ENCODE results near the gene MMP28.

MMP28 gene

DNA sequence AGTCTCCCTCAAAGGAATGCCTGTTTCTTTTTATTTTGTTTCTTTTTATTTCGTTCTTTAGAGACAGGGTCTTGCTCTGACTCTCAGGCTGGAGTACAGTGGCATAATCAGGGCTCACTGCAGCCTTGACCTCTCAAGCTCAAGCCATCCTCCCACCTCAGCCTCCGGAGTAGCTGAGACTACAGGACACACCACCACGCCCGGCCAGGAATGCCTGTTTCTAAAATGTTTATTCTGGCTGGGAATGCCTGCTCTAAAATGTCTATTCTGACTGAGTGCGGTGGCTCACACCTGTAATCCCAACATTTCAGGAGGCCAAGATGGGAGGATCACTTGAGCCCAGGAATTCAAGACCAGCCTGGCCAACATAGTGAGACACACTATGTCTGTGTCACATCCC, 2.5 kb upstream of the MMP28 start:
- no peak for DNase-seq

- DNase-seq = no peak
Measured at GRCh38 chr17:35797370-35797769, 1.9 kb upstream of the MMP28 start.

DNA sequence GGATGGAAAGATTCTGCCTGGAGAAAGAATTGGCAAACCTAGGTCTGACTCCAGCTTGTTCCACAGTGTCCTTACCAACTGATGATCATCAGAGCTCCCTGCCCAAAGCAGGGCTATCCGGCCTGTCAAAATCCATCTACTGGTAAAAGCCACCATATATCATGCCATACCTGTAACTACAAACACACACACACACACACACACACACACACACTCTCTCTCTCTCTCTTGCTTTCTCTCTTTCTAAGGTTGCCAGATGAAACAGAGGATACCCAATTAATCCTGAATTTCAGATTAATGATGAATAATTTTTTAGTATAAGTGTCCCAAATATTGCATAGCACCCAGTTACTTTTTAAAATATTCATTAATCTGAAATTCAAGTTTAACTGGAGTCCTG, 1.5 kb upstream of the MMP28 start:
- no peak for DNase-seq

- DNase-seq = no peak
Measured at GRCh38 chr17:35795871-35796265, 427 bp upstream of the MMP28 start.

GRCh38 chr17:35793257-35793656, 2.2 kb downstream of the MMP28 start:
- DNase-seq = no peak

GRCh38 chr17:35791681-35792350, 3.6 kb downstream of the MMP28 start:
- DNase-seq = no peak

GRCh38 chr17:35790841-35791240, 4.6 kb downstream of the MMP28 start:
- no peak for DNase-seq

GRCh38 chr17:35788477-35789368, 6.7 kb downstream of the MMP28 start:
- no peak for DNase-seq

DNA sequence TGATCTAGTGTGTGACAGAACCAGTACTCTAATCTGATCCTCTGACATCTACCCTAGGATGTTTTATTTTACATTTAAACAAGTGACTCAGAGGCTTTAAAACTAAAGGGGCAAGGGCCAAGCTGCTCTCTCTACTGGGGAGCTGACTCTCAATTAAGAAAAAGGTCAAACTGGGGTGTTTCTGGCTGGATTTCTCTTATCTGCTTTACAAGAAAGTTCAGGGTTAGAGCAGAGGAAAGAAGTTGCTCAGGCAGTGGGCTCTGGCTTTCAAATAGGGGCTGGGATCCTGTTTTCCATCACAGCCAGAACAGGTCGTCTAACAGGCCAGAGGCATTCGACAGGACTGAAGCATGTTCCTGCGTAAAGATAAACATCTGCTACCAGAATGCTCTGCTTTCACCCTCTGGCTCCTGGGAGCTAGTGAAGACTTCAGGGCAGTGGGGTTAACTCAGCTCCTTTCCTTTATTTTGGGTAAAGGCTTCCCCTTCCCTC, 8.5 kb downstream of the MMP28 start:
- no peak for DNase-seq

DNA sequence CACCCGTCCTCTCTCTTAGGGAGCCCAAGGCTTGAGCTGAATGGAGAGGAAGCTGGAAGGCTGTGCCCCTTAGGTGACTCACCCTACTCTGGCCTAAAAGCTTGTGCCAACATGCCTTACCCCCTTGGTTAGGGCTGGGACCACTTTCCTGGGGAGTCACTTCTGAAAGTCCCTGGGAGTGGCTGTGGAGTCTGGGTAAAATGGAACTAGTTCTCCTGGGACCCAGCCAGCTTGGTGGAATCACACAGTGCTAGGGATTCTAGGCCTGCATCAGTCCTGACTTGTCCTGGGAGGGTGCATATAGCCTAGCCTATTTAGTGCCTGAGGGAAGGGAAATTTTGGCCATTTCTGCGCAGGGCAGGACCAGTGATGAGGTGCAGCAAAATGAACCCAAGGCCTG, 10.5 kb downstream of the MMP28 start:
- no peak for DNase-seq

DNA sequence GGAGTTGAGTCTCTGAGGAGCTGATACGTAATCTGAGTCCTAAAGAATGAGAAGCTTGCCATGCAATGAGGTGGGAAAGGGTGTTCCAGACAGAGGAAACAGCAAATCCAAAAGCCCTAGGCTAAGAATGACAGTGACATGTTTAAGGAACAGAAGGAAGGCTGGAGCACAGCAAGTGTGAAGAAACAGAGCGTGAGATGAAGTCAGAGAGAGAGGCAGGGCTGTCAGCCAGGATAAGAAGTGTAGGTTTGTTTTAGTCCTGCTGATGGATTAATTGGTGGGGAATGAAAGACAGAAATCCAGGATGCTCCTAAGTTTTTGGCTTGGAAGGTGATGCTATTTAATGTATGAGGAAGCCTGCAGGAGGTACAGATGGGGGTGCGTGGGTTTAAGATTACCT, 14.5 kb downstream of the MMP28 start:
- DNase-seq = no peak

DNA sequence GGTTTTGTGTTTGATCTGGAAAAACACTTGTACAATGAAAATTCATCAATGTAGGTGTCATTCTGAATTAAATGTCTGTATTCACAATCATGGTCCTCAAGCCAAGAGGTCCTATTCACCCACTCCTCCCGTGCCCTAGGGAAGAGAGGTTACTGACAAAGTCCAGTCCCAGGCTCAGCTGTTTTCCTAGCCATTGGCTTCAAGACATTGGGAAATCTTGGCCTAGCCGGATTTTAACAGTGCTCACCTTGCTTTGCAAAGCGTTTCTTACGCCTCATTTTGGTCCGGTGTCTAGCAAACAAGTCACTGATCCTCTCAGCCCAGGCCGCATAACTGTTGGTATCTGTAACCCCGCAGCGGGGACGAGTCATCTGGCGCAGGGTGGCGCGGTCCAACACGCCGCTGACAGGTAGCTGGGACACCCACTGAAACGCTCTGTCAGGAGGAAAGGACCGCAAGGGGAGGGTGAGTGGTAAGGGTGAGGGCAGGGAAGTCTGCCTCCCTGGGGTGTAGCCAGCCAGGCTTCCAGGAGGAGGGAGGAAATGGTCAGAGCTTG, 16.7 kb downstream of the MMP28 start:
- DNase-seq = no peak

- no peak for DNase-seq
Measured at GRCh38 chr17:35775583-35775982, 19.9 kb downstream of the MMP28 start.

DNA sequence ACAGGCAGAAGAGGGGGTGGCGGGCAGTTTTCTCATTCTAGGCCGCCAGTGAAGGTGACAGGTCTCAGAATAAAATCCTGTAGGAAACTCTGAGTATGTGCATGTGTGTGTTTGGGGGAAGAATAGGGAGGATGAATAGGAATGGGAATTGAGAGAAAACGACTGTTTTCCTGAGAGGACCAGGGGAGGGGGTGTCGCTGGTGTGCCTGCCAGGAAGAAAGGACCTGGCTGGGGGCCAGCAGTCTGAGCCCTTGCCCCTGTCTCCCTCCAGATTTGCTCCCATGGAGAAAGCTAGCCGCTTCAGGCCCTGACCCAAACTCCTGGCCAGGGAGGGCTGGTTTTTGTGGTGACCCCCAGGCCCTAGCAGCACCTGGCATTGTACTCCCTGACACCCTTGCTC, 20.4 kb downstream of the MMP28 start:
- no peak for DNase-seq

DNA sequence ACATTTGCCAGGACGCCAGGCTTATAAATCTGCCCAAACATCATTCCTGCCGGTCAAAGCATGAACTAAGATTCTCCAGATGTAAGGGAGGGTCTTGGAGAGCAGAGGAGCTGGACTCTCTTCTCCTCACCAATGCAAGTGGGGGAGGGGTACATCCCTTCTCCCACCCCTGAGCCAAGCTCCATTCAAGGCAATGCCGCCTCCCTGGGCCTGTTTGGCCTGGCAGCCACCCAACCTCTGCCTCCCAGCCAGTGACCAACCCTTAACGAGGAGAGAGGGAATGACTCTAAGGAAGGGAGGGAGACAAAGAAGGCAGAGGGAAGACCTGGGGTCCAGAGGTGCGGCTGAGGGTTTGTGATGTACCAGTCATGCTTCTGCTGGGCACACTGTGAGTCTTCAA, 20.9 kb downstream of the MMP28 start:
- DNase-seq = no peak

DNA sequence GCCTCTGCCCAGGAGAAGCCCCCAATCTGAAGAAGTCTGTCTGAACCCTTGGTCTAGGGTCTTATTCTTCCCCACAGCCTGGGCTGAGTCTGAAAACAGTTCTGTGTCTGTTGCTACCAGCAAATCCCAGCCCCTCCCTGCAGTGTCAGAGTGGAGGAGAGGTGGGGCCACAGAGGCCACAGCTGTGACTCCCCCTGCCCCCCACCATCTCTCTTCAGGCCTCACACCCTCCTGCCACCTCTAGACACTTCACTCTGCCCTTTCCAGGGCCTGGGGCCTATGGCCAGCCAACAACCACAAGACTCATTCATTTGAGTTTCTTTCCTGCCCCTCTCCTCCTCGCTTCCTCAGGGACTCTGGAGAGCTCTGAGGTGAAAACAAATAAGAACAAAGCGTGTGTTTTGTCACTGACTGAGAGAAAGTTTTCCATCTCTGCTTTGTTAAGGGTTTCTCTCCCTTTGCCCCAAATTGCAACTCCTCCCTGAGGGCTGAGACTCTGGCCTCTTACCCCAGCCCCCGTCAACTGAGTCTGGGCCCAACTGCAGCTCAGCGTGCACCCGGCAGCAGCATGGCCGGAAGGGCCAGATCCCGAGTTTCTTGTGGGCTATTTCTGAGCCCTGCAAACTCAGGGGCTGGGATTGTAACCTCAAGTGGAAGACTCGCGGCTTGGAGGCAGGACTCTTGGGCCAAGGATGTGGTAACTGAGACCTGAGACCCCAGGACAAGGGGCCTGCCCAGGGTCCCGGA, 21.6 kb downstream of the MMP28 start:
- DNase-seq = no peak

- DNase-seq = no peak
Measured at GRCh38 chr17:35773129-35773528, 22.3 kb downstream of the MMP28 start.

DNA sequence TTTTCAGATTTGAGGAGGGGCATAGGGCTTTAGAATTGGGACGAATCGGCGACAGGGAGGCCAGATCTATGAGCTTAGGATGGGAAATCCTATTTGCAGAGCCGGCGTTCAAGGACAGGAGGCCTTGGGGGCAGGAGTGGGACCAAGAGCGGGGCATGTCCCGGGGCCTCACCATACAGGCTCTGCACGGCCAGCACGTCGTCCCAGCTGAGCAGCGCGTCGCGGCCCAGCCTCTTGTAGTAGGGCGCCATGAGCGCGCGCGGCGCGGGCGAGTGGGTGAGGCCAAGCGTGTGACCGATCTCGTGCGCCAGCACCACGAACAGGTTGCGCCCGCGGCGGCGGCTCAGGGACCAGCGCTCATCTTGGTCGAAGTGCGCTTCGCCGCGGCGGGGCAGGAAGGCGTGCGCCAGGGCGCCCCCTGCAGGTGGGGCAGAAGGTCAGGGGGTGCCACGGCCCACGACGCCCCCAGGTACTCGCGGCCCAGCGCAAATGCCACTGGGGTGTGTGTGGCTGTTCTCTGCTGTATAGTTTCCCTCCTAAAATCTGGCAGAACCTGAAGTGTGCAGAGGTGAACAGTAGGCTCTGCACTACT, 25.4 kb downstream of the MMP28 start:
- no peak for DNase-seq

DNA sequence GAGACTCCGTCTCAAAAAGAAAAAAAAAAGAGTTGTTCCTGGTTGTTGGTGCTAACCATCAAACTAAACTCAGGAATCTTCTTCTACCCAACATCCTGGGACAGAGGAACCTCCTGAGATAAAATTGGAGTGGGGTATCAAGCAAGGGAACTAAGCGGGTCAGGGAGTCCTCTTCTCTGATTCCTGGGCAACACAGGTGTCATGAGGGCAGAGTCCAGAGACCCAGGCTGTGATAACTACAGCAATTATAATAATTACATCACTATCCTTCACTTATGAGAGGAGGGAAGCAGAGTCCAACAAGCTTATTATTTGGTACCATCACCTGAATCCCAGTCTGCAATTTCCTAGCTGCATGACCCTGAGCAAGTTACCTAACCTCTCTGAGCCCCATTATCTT, 26.6 kb downstream of the MMP28 start:
- DNase-seq = no peak

GRCh38 chr17:35766903-35767510, 28.4 kb downstream of the MMP28 start:
- DNase-seq = no peak

GRCh38 chr17:35766489-35766877, 29.0 kb downstream of the MMP28 start:
- no peak for DNase-seq

GRCh38 chr17:35765756-35766488, 29.5 kb downstream of the MMP28 start:
- DNase-seq = no peak
